Endothelial cell of umbilical vein (primary cell): ENCODE data around the gene RTP3.

ENCODE experiments used
- EZH2 ChIP-seq: IDR thresholded peaks from 2 replicates; pipeline ENCODE4 v1.6.1; 2012; ENCODE audit warnings: borderline replicate concordance, low read depth, mild to moderate bottlenecking, moderate library complexity, low read length, inconsistent platforms; ENCODE audit not compliant: severe bottlenecking
- POLR2A ChIP-seq: IDR thresholded peaks from 2 replicates; pipeline ENCODE4 v1.6.1; 2012; ENCODE audit warnings: low read depth, mild to moderate bottlenecking, control low read depth, low read length

DNA sequence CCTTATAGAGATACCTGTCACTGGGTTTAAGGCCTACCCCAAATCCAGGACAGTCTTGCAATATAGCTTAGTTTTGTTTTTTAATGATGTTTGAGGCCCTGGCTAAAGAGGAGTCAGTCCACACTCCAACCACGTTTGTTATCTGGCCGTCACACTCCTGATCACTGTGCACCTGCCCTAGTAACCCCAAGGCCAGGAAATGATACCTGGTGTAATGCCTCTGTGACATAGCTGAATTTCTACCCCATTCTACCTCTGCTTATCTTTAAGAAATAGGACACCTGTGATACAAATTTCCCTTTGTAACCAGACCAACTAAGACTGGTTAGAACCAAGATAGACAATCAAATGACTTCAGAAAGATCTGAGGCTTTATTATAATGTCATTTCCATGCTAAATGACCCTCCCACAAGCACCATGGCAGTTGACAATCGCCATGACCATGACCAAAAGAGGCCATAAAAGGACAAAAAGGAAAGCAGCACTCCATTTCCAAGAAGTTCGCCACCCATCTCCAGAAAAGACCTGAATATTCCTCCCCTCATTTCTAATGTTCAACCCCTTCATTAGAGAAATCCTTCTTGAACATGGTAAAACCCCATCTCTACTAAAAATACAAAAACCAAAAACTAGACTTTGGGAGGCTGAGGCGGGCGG, 4.8 kb upstream of the RTP3 start:
- no peak for TF ChIP-seq EZH2
- no peak for TF ChIP-seq POLR2A
